ENCODE results near the gene GAS7.
"Not testable (repeated sequence)": the region's sequence is repeated elsewhere in the genome, so short reads cannot be mapped to it uniquely, and the experiment has no call there.

The GAS7 gene

GRCh38 chr17:10105513-10106001 lies 92.8 kb downstream of the GAS7 start:
- DNase-seq: peak; percentile 38

GRCh38 chr17:10103712-10104111 lies 94.7 kb downstream of the GAS7 start:
- DNase-seq: no peak

- no peak for DNase-seq
These were observed 95.6 kb downstream of the GAS7 start for GRCh38 chr17:10102817-10103216.

GRCh38 chr17:10099051-10099571 lies 99.3 kb downstream of the GAS7 start:
- DNase-seq: peak; percentile 65

- no peak for DNase-seq
These were observed 101.8 kb downstream of the GAS7 start for GRCh38 chr17:10096596-10096995.

- not testable (repeated sequence) for DNase-seq
These were observed 103.1 kb downstream of the GAS7 start for GRCh38 chr17:10095295-10095694.

GRCh38 chr17:10094797-10095196 lies 103.6 kb downstream of the GAS7 start:
- no peak for DNase-seq

- no peak for DNase-seq
These were observed 105.8 kb downstream of the GAS7 start for GRCh38 chr17:10092595-10092994.

- DNase-seq: no peak
These were observed 107.4 kb downstream of the GAS7 start for GRCh38 chr17:10091046-10091445.

- no peak for DNase-seq
These were observed 109.1 kb downstream of the GAS7 start for GRCh38 chr17:10089196-10089804.

- no peak for DNase-seq
These were observed 110.0 kb downstream of the GAS7 start for GRCh38 chr17:10088444-10088843.

GRCh38 chr17:10087355-10087754 lies 111.1 kb downstream of the GAS7 start:
- no peak for DNase-seq

GRCh38 chr17:10083864-10084263 lies 114.5 kb downstream of the GAS7 start:
- no peak for DNase-seq

- DNase-seq: no peak
These were observed 115.6 kb downstream of the GAS7 start for GRCh38 chr17:10082795-10083194.

- no peak for DNase-seq
These were observed 116.7 kb downstream of the GAS7 start for GRCh38 chr17:10081571-10082169.

GRCh38 chr17:10077561-10078299 lies 120.7 kb downstream of the GAS7 start:
- no peak for DNase-seq

- DNase-seq: no peak
These were observed 122.5 kb downstream of the GAS7 start for GRCh38 chr17:10075919-10076318.

- no peak for DNase-seq
These were observed 124.5 kb downstream of the GAS7 start for GRCh38 chr17:10073941-10074340.

- no peak for DNase-seq
These were observed 125.6 kb downstream of the GAS7 start for GRCh38 chr17:10072556-10073425.

- DNase-seq: no peak
These were observed 126.3 kb downstream of the GAS7 start for GRCh38 chr17:10072086-10072485.

GRCh38 chr17:10071141-10071540 lies 127.3 kb downstream of the GAS7 start:
- DNase-seq: no peak

GRCh38 chr17:10070690-10071089 lies 127.7 kb downstream of the GAS7 start:
- DNase-seq: no peak

- DNase-seq: peak; percentile 49
These were observed 129.1 kb downstream of the GAS7 start for GRCh38 chr17:10069301-10069700.

All from left hindlimb (tissue), 1 donor.